ENCODE data around the gene ZNF497. TPM values are rescaled to one million over a fixed set of nuclear protein-coding genes. Genes with fewer than 3 reads are reported as not detected.

Gene ZNF497
- total and polyA plus RNA-seq, 2 of the 8 experiments (the other 6 are each of a cell fraction or from before 2014, with no cell fraction given), result 0.93 to 1.4 TPM

DNA sequence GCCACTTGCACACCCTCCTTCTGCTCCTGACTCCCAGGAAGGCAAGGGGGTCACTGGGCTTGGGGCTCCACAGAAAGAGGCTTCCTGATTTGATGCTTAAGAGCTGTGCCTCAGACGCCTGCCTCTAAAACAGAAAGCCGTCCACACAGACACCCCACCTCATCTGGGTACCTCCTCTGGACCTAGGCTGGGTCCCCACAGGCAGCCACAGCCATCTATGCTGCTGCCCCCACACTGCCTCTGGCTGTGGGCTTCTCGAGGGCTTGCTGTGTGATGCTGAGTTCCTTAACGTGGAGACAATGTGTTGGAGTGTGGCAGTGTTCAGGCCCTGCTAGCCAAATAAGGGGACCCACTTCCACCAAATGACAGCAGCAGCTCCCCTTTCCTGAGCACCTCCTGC lies 44.3 kb downstream of the ZNF497 start (continued):
- TF ChIP-seq, protein P1, sequence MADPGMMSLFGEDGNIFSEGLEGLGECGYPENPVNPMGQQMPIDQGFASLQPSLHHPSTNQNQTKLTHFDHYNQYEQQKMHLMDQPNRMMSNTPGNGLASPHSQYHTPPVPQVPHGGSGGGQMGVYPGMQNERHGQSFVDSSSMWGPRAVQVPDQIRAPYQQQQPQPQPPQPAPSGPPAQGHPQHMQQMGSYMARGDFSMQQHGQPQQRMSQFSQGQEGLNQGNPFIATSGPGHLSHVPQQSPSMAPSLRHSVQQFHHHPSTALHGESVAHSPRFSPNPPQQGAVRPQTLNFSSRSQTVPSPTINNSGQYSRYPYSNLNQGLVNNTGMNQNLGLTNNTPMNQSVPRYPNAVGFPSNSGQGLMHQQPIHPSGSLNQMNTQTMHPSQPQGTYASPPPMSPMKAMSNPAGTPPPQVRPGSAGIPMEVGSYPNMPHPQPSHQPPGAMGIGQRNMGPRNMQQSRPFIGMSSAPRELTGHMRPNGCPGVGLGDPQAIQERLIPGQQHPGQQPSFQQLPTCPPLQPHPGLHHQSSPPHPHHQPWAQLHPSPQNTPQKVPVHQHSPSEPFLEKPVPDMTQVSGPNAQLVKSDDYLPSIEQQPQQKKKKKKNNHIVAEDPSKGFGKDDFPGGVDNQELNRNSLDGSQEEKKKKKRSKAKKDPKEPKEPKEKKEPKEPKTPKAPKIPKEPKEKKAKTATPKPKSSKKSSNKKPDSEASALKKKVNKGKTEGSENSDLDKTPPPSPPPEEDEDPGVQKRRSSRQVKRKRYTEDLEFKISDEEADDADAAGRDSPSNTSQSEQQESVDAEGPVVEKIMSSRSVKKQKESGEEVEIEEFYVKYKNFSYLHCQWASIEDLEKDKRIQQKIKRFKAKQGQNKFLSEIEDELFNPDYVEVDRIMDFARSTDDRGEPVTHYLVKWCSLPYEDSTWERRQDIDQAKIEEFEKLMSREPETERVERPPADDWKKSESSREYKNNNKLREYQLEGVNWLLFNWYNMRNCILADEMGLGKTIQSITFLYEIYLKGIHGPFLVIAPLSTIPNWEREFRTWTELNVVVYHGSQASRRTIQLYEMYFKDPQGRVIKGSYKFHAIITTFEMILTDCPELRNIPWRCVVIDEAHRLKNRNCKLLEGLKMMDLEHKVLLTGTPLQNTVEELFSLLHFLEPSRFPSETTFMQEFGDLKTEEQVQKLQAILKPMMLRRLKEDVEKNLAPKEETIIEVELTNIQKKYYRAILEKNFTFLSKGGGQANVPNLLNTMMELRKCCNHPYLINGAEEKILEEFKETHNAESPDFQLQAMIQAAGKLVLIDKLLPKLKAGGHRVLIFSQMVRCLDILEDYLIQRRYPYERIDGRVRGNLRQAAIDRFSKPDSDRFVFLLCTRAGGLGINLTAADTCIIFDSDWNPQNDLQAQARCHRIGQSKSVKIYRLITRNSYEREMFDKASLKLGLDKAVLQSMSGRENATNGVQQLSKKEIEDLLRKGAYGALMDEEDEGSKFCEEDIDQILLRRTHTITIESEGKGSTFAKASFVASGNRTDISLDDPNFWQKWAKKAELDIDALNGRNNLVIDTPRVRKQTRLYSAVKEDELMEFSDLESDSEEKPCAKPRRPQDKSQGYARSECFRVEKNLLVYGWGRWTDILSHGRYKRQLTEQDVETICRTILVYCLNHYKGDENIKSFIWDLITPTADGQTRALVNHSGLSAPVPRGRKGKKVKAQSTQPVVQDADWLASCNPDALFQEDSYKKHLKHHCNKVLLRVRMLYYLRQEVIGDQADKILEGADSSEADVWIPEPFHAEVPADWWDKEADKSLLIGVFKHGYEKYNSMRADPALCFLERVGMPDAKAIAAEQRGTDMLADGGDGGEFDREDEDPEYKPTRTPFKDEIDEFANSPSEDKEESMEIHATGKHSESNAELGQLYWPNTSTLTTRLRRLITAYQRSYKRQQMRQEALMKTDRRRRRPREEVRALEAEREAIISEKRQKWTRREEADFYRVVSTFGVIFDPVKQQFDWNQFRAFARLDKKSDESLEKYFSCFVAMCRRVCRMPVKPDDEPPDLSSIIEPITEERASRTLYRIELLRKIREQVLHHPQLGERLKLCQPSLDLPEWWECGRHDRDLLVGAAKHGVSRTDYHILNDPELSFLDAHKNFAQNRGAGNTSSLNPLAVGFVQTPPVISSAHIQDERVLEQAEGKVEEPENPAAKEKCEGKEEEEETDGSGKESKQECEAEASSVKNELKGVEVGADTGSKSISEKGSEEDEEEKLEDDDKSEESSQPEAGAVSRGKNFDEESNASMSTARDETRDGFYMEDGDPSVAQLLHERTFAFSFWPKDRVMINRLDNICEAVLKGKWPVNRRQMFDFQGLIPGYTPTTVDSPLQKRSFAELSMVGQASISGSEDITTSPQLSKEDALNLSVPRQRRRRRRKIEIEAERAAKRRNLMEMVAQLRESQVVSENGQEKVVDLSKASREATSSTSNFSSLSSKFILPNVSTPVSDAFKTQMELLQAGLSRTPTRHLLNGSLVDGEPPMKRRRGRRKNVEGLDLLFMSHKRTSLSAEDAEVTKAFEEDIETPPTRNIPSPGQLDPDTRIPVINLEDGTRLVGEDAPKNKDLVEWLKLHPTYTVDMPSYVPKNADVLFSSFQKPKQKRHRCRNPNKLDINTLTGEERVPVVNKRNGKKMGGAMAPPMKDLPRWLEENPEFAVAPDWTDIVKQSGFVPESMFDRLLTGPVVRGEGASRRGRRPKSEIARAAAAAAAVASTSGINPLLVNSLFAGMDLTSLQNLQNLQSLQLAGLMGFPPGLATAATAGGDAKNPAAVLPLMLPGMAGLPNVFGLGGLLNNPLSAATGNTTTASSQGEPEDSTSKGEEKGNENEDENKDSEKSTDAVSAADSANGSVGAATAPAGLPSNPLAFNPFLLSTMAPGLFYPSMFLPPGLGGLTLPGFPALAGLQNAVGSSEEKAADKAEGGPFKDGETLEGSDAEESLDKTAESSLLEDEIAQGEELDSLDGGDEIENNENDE (IDR thresholded peaks at IDR 0.05; ENCODE audit: insufficient replicate concordance, low read length), result no peak
- TF ChIP-seq TBP (IDR thresholded peaks at IDR 0.05; ENCODE audit: low read depth, low read length) (no peak), SP2 (IDR thresholded peaks at IDR 0.05; ENCODE audit: low read length) (no peak), TCF12 (IDR thresholded peaks at IDR 0.05; ENCODE audit: low read depth, low read length) (no peak)
- TF ChIP-seq, protein P2, sequence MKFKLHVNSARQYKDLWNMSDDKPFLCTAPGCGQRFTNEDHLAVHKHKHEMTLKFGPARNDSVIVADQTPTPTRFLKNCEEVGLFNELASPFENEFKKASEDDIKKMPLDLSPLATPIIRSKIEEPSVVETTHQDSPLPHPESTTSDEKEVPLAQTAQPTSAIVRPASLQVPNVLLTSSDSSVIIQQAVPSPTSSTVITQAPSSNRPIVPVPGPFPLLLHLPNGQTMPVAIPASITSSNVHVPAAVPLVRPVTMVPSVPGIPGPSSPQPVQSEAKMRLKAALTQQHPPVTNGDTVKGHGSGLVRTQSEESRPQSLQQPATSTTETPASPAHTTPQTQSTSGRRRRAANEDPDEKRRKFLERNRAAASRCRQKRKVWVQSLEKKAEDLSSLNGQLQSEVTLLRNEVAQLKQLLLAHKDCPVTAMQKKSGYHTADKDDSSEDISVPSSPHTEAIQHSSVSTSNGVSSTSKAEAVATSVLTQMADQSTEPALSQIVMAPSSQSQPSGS (IDR thresholded peaks at IDR 0.05; ENCODE audit: low read length), result no peak

All from H1 (cell line).